ENCODE measurements around the gene POLD1.
"Not testable (repeated sequence)": the region's sequence is repeated elsewhere in the genome, so short reads cannot be mapped to it uniquely, and the experiment has no call there.

Gene POLD1

GRCh38 chr19:50383852-50384684 is at the start of gene POLD1:
Gene POLD1, plus strand, starts transcription at chr19:50384347. Its CDS starts 14,505 bp downstream, at chr19:50398852.
- DNase-seq = peak; percentile 99

GRCh38 chr19:50334741-50335421 is 49.3 kb upstream of the POLD1 start:
- no peak for DNase-seq

DNA sequence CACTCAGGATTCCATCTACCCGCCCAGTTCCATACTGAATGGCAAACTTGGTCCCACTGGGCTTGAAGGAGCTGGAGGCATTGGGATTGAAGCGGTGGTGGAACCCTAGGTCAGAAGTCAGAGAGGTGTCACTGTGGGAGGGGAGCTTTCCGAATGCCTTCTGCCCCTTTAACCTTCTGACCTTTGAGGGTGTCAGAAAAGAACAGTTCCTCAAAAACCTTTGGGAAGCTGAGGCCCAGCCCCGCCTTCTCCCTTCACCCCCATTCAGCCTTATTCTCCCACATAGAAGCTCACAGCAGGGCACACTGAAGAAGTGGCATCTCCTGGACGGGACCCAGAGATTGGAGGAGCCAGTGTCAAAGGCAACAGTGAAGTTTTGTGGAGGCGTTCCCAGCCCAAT is 47.1 kb upstream of the POLD1 start:
- DNase-seq = not testable (repeated sequence)

DNA sequence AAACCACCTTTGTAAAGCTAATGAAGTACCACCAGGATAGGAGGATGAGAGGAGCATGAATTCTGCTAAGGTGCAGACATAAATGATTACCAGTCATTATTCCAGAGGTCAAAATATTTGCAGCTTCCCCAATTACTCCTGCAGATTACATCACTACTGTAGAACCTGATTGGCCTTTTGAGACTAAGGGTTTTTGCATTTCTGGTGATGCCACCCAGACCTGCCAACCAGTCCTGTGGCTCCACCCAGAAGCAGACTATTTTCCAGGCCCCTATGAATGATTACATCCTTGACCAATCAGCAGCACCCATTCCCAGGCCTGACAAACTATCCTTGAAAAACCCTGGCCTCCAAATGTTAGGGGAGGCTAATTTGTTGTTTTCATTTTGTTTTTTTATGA is 43.8 kb upstream of the POLD1 start:
- DNase-seq = no peak

- no peak for DNase-seq
Observed at GRCh38 chr19:50341091-50341564, 43.0 kb upstream of the POLD1 start.

DNA sequence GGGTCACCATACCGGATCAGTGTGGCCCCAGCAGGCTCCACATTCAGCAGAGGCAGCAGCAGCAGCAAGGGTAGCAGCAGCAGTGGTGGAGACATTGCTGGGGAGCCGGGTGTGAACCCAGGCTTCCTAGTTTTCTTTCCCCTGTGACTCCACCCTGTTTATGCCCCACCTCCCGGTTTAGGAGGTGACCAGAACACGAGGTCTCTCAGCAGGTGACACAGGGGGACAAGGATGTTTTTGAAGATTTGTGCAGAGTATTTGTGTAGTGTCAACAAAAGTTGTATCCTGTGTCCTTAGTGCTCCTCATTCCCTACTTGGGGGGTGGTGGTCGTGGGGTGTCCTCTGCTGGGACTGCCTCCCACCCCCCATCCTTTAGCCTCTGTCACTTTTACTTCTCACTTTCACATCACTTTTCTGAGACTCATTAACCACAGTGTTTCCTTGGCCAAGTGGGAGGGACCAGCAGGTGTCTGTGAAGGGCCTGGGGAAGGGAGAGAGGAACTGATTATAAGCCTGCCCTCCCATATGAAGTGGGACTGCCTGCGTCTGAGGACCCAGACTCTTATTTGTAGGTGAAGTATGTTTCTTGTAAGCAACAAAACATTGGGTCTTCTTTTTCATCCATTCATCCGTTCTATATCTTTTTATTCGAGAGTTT is 39.4 kb upstream of the POLD1 start:
- no peak for DNase-seq

DNA sequence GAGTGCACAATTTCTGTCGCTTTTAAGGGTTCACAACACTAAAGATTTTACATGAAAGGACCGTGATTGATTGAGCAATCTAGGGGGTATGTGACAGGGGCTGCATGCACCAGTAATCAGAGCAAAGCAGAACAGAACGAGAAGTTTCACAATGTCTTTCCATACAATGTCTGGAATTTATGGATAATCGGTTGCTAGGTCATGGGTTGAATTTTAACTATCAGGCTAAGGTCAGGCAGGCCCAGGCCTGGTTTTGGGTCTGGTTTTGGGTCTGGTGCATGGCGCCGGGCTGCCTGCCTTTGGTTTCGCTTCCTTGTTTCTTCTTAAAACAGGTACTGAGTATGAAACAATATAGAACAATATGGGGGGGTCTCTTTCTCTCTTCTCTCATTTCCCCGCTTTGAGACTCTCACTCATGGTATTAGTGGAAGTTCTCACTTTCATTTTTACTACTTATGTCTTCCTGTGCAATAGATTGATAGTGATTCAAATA is 37.0 kb upstream of the POLD1 start:
- not testable (repeated sequence) for DNase-seq

GRCh38 chr19:50349277-50350057 is 34.7 kb upstream of the POLD1 start:
- no peak for DNase-seq

GRCh38 chr19:50352242-50352641 is 31.9 kb upstream of the POLD1 start:
- no peak for DNase-seq

- not testable (repeated sequence) for DNase-seq
Observed at GRCh38 chr19:50353487-50353880, 30.7 kb upstream of the POLD1 start.

DNA sequence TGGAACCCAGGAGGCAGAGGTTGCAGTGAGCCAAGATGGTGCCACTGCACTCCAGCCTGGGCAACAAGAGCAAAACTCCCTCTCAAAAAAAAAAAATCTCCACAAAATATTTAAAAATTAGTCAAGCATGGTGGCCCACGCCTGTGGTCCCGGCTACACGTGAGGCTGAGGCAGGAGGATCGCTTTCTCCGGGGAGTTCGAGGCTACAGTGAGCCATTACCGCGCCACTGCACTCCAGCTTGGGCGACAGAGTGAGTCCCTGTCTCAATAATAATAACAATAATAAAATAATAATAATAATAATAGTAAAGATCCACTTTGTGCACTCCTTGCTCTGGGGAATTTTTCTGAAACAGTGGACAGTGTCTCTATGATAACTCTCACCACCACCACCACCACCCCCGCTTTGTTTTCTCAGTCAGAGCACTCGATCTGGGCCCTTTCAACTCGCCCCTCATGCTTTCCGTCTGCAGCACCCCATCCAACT is 27.4 kb upstream of the POLD1 start:
- no peak for DNase-seq

- DNase-seq = peak; percentile 85
Observed at GRCh38 chr19:50357178-50358100, 26.7 kb upstream of the POLD1 start.

DNA sequence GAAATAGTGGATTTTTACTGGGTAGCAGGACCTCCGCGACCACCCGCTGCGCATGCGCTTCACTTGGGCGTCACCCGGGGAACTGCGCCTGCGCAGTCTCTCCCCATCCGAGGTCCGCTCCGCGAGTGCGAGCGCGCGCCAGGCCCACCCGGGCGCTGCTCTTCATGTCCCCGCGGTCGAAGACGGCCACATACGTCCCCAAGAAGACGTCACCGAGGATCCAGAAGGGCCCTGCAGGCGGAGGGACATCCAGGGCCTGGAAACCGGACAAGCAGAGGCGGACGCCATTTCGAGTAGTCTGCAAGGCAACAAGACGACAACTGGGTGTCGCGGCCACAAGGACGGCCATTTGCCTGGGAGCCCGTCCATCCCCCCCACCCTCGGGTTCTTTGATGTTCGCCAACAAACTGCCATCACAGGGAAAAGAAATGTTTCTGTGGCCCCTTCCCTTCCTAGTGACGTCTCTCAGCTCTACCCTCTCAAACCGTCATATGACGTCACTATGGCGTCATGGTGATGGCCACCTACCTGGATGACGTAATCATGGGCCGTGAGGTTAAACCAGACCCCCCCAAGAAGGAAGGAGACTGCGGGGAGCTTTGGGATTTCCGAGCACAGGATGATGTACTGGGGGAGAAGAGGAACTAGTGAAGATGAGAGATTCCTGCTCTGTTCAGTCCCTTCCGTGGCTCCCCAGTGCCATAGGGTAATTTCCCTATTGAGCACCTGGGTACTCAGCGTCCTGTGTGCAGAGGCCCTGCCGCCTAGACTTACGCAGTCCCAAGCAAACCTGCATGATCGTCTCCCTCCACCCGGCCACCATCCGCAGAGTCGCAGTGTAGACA is 25.4 kb upstream of the POLD1 start:
- DNase-seq = peak; percentile 69

DNA sequence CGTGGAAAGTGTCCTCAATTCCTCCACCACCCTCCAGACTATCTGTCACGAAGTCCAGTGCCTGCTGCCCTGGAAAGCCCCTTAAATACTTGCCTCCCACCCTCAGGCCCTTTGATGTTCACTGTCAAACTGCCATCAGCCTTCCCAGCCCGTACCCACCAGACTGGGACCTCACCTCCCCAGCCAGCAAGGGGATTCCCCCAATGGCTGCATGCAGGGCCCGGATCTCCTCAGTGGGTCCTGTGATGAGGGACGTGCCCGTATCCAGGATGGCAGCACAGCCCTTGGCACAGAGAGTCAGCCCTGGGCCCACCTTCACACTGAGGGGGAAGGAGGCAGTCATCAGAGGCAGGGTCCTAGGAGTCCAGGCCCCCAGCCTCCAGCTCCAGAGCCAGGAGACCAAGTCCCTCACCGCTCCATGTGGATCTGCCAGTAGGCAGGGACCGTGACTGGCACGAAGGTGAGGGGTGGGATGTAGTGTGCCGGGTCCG is 24.8 kb upstream of the POLD1 start:
- no peak for DNase-seq

GRCh38 chr19:50361290-50362029 is 22.7 kb upstream of the POLD1 start:
- DNase-seq = no peak

DNA sequence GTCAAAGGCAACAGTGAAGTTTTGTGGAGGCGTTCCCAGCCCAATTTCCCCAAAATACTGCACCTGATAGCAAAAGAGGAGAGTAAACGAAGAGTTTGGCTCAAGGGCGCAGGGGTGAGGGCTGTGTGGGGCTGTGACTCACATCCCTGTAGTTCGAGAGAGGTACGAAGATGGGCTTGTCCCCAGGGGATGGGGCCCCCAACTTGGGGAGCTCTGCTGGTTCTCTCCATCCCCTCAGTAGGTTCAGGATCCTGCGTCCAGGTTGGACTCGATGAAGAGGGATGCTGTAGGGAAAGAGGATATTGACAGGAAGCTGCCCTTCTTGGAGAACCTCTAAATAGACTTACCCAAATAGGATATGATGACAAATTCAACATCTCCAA is 22.1 kb upstream of the POLD1 start:
- DNase-seq = no peak

GRCh38 chr19:50362656-50363424 is 21.3 kb upstream of the POLD1 start:
- DNase-seq = no peak

- DNase-seq = no peak
Observed at GRCh38 chr19:50365434-50366306, 18.5 kb upstream of the POLD1 start, which contains the start of gene NAPSA. Gene NAPSA, minus strand, starts transcription at chr19:50365639. Its CDS starts 18 bp downstream, at chr19:50365621.
